ENCODE results near the gene PRR36. TPM values are rescaled to one million over a fixed set of nuclear protein-coding genes. Genes with fewer than 3 reads are reported as not detected.

The PRR36 gene
- total RNA-seq, 1 experiment from 2014 or later, result not detected

DNA sequence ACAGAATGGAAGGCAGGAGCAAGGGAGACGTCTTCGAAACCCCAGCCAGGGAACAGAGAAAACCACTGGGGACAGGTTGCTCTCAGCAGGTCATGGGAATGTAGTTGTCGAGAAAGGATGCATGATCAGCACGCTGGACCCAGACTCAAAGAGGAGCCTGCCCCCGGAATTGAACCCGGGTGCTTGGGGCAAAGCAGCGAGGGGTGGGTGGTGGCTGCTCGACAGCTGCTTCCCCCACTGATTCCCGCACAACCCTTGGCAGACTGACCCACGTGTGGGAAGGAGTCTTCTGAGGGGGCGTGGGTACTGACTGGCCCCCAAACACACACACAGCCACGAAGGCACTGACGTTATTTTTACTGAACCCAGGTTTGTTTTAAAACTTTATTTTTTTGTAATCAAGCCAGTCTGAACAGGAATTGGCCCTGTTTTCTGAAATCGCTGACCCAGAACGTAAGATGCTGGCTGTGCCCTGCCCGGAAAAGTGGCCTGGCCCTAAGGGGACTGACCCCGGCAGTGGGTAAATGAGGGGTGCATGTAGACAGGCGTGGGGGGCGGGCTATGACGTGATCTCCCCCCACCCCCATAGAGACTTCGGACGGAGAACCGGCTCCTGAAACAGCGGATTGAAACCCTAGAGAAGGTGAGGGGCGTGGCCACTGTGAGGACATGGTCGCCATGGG is 18.6 kb downstream of the PRR36 start:
- no peak for DNase-seq (ENCODE audit: low read depth)
- in situ Hi-C loops (cut with HindIII; ENCODE audit: low pct_unique_long_range_greater_than_20kb, low sequenced_read_pairs), result no loop called here

DNA sequence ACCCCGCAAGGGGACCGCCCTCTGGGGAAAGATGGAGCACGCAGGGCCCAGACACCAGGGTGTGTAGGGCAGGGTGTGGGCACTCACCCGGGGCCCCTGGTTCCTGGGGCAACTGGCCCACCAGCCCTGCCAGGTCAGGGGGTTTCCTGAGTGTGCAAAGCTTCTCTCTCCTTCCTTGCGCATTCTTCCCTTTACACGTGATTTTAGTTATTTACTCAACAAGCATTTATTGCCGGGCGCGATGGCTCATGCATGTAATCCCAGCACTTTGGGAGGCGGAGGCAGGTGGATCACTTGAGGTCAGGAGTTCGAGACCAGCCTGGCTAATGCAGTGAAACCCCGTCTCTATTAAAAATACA is 20.4 kb downstream of the PRR36 start:
- in situ Hi-C loops (cut with HindIII; ENCODE audit: low pct_unique_long_range_greater_than_20kb, low sequenced_read_pairs), result no loop called here
- no peak for DNase-seq (ENCODE audit: low read depth)

DNA sequence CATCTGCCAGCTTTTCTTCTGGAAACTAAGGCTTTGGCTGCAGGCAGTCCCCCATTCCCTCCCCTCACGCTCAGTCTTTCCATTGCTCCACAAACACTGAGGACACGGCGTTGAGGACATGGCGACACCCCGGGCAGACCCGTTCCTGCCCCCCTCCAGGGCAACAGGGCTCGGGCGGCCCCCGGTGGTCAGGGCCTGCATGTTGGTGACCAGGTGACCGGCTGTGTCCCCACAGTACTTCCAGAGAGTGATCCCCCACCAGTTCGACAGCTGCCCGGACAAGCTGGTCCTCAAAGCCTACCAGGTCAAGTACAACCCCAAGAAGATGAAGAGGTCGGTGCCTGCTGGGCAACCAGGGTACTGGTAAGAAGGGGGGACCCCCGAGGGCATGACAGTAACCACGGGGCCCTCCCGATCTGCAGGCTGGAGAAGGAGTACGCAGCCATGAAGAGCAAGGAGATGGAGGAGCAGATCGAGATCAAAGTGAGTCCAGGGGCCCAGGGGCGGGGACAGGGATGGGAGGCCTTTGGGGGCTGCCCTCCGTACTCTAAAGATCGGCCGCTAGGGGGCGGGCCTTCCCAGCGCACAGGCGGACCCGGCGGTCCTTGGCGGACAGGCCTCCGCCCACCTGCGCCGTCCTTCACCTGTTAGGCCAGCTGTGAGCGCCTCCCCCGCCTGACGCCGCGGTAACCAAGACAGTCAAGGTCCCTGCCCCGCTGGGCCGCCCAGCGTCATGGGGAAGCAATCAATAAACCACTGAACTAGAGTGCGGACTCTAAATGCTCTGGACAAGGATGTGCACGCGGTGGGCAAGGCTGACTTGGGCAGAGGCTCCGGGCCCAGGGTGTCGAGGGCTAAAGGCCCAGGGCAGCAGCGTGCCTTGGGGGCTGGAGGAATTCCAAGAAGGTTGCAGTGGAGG is 21.1 kb downstream of the PRR36 start:
- in situ Hi-C loops (cut with HindIII; ENCODE audit: low pct_unique_long_range_greater_than_20kb, low sequenced_read_pairs), result no loop called here
- peak; percentile 30 for DNase-seq (ENCODE audit: low read depth)

DNA sequence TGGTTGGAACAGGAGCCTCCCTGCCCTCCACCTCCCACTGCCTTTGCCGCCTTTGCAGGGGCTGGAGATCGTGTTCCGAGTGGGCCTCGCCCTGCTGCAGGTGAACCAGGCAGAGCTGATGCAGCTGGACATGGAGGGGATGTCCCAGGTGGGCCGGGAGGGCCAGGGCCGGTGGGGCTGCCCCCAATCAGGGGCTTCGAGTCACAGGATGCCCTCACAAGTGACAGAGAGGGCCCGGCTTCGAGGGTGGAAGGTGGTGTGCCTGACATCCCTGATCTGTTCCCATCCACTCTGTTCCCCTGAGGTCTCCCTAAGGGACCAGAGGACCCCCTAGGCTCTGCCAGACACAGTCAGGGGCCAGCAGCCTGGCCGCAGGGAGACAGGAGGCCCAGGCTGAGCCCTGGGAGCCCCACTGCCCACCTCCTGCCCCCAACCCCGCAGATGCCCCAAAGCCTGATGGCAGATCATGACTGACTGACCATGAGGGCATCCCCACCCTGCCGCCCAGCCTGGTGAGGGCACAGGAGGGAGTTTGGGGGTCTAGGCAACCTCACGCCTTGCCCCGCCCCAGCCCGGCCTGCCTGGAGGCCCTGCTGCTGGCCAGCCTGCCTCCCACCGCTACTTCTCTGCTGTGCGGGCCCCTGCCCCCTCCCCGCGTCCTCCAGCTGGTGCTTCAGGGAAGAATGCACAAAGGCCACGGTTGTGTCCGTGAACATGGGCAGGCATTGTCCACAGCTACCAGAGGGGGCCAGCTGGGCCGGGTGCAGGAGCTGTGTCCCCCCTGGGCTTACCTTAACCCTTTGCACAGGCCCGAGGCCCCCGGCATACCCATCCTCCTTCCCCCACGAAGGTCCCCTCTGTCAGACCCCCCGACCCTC is 22.3 kb downstream of the PRR36 start:
- in situ Hi-C loops (cut with HindIII; ENCODE audit: low pct_unique_long_range_greater_than_20kb, low sequenced_read_pairs), result no loop called here
- DNase-seq (ENCODE audit: low read depth), result no peak

DNA sequence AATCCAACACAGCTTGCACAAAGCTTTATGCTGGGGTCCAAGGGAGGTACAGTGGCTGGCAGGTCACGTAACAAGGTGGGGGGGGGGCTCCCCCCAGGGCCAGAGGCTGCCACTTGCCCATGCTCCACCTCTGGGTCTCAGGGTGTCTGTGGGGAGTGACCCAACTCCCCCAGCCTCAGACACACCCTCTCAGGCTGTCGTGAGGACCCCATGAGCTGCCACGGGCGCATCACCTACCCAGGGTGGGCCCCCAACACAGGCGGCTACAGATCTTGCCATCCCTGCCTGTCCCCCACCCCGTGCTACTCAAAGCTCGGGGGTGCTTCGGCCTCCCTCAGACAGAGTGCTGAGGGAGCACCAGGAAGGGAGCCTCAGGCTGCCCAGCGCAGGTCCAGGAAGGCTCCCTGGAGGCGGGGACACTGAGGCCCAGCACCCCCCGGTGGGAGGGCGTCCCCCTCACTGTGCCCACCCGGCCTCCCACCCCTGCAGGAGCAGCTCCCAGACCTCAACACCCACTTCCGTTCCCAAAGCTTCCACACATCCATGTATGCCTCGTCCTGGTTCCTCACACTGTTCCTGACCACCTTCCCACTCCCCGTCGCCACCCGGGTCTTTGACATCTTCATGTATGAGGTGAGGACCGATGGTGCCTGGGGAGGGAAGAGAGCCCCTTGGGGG is 23.1 kb downstream of the PRR36 start:
- in situ Hi-C loops (cut with HindIII; ENCODE audit: low pct_unique_long_range_greater_than_20kb, low sequenced_read_pairs), result no loop called here
- DNase-seq (ENCODE audit: low read depth), result no peak

DNA sequence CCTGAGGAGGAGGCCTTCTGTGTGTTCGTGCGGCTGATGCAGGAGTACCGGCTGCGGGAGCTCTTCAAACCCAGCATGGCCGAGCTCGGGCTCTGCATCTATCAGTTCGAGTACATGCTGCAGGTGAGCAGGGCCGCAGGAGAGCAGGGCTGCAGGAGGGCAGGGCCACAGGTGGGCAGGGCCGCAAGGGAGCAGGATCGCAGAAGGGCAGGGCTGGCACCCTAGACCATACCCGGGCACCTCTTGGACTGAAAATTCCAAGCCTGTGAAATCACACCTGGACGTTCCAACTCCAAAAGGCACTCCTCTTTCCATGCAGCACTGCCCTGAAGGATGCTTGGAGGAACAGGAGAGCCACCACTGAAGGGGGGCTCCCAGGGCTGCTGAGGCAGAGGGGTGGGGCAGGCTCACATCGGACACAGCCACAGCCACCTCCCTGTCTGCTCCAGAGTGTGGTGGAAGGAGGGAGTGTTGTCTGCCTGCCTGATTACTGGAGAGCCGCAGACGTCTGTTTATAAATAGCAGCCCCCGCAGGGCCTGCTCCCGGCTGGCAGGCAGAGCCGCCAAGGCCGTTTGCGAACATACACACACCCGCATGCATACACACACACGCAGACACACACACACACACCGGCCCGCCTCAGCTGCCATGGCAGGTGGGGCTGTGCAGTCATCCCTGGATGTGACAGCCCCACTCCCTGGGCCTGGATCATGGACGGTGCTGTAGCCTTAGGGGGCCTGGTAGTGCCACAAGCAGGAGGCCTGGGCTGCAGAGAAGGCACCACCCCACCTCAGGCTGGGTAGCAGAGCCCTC is 24.0 kb downstream of the PRR36 start:
- no peak for DNase-seq (ENCODE audit: low read depth)
- in situ Hi-C loops (cut with HindIII; ENCODE audit: low pct_unique_long_range_greater_than_20kb, low sequenced_read_pairs), result no loop called here

DNA sequence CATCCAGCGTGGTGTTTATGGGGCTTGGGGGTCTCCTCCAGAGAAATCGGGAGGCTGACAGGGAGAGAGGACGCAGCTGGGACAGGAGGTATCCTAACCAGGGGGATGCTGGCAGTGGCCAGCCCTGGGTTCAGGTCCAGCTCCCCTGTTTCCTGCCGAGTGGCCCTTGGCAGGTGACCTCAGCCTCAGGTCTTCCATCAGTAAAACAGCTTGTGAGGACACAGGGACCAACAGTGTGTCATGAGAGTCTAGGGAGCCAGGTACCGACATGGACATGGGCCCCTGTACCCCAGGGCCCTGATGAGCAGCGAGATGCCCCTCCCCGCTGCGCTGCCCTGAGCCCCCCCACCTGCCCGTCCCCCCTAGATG is 24.6 kb downstream of the PRR36 start:
- no peak for DNase-seq (ENCODE audit: low read depth)
- in situ Hi-C loops (cut with HindIII; ENCODE audit: low pct_unique_long_range_greater_than_20kb, low sequenced_read_pairs), result no loop called here

DNA sequence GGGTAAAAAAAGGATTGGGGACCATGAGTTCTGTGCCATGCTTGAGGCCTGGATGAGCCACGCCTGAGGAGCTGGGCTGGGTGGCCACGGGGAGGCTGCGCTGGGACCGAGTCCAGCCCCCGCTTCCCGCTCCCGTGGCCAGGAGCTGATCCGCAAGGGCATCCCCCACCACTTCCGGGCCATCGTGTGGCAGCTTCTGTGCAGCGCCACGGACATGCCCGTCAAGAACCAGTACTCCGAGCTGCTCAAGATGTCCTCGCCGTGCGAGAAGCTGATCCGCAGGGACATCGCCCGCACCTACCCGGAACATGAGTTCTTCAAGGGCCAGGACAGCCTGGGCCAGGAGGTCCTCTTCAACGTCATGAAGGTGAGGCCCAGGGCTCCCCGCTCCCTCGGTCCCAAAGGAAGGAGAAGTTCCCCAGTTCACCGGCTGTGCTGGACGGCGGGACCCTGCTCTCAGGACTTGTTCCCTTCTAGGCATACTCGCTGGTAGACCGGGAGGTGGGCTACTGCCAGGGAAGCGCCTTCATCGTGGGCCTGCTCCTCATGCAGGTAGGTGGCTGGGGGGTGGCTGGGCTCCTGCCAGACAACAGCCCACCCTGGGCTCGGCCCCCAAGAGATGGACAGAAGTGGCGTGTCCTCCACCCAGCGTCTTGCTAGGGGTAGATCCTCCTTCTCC is 25.3 kb downstream of the PRR36 start:
- in situ Hi-C loops (cut with HindIII; ENCODE audit: low pct_unique_long_range_greater_than_20kb, low sequenced_read_pairs), result no loop called here
- DNase-seq (ENCODE audit: low read depth), result no peak

DNA sequence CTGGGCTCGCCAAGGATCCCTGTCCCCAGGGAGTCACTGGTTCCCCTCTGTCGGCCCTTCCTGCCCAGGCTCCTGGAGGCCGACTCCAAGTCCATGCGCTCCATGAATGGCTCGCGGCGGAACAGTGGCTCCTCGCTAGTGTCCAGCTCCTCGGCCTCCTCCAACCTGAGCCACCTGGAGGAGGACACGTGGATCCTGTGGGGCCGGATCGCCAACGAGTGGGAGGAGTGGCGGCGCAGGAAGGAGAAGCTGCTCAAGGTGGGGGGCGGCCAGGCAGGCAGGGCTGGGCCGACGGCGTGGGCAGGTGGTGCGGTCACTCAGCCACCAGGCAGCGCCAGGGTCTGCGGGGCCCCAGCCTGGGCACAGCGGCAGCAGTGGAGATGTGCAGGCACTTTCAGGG is 26.5 kb downstream of the PRR36 start:
- in situ Hi-C loops (cut with HindIII; ENCODE audit: low pct_unique_long_range_greater_than_20kb, low sequenced_read_pairs), result no loop called here
- no peak for DNase-seq (ENCODE audit: low read depth)

DNA sequence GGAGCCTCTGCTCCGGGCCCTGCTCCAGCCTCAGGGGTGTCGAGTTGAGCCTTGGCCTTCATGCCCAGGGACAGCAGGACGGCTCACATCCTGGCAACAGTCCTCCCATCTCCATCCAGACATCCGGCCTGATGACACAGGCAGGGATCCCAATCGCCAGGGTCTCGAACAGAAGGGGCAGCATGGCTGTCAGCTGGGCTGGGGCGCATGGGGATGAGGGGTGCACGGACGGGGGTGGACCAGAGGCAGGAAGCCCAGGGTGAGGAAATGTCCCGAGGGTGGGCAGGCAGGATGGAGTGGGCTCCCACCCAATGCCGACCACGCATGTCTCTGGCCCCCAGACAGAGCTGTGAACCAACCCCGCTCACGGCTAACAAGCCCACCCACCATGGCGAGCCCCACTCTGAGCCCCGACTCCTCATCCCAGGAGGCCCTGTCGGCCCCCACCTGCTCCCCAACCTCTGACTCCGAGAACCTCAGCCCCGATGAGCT is 28.0 kb downstream of the PRR36 start:
- DNase-seq (ENCODE audit: low read depth), result no peak
- in situ Hi-C loops (cut with HindIII; ENCODE audit: low pct_unique_long_range_greater_than_20kb, low sequenced_read_pairs), result no loop called here

DNA sequence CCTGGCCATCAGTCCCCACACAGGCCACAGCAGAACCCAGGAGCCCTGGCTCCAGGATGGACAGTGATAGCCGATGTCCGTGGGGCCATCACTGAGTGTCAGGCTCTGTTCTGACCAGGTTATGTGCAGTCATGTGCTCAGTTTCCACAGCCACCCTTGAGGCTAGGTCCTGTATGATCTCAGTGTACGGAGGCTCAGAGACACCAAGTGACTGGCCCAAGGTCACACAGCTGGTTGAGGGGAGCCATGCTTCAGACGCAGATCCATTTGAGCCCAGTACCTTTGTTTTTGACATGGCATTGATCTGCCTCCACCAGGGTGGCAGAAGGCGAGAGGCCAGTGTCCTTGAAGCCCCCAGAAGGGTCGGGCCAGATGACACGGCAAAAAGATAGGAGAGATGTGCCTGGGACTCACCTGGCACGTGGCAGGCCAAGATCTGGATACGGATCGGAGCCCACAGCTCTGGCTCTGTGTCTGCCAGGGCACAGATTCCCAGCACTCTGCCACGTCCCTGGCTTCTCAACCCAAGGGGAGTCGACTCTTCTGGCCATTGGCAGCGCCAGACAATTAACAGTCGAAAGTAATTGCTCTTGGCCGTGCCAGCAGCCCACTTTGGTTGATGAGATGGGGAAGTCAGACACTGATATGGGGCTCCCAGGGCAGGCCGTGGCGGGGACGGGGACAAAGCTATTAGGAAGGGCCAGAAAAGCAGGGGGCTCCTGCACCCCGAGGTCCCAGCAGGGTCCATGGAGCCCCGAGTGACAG is 28.6 kb downstream of the PRR36 start:
- DNase-seq (ENCODE audit: low read depth), result no peak
- in situ Hi-C loops (cut with HindIII; ENCODE audit: low pct_unique_long_range_greater_than_20kb, low sequenced_read_pairs), result no loop called here

DNA sequence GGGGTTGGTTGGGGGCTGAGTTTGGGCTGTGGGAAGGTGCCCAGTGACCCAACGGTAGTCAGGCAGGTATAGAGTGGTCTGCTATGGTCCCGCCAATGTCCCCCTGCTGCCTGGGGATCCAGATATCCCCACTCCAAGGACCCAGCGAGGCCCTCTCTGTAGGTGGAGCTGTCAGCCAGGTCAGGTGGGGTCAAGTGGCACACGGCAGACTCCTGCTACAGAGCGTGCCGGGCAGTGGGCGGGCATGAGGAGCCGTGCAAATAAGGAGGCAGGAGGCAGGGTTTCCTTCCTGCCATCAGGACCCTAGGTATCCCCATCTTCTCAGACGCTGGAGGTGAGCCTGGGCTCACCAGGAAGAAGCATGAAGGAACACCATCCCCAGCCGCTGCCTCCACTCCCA is 29.2 kb downstream of the PRR36 start:
- DNase-seq (ENCODE audit: low read depth), result no peak
- in situ Hi-C loops (cut with HindIII; ENCODE audit: low pct_unique_long_range_greater_than_20kb, low sequenced_read_pairs), result no loop called here

DNA sequence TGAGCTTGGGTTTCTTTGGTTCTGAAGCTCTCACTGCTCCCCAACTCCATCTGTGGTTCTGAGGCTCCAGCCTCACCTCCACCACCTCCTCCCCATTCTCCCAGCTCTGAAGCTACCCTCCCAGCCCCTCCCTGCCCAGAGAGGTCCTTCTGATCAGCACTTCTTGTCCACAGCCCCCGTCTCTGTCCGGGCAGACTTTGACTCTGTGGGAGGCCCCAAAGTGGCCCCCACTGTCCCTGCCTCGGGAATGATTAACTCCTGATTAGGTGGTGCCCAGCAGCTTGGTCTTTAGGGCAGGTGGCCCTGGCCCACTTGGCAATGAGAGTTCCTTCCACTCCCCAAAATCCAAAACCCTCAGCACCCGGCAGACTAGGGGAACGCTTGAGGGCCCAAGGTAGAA is 29.8 kb downstream of the PRR36 start:
- in situ Hi-C loops (cut with HindIII; ENCODE audit: low pct_unique_long_range_greater_than_20kb, low sequenced_read_pairs), result no loop called here
- no peak for DNase-seq (ENCODE audit: low read depth)

DNA sequence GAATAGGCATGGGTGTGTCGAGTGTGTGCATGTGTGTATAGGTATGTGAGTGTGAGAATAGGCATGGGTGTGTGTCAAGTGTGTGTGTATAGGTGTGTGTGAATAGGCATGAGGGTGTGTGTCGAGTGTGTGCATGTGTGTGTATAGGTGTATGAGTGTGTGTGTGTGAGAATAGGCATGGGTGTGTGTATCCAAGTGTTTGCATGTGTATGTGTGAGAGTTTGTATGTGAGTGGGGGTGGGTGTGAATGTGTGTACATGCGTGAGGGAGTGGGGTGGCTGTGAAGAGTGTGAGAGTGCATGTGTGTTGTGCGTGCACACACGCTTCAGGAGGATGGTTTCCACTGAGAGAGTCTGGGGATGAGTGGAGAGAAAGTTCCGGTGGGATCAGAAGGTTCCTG is 30.7 kb downstream of the PRR36 start:
- in situ Hi-C loops (cut with HindIII; ENCODE audit: low pct_unique_long_range_greater_than_20kb, low sequenced_read_pairs), result no loop called here
- no peak for DNase-seq (ENCODE audit: low read depth)

DNA sequence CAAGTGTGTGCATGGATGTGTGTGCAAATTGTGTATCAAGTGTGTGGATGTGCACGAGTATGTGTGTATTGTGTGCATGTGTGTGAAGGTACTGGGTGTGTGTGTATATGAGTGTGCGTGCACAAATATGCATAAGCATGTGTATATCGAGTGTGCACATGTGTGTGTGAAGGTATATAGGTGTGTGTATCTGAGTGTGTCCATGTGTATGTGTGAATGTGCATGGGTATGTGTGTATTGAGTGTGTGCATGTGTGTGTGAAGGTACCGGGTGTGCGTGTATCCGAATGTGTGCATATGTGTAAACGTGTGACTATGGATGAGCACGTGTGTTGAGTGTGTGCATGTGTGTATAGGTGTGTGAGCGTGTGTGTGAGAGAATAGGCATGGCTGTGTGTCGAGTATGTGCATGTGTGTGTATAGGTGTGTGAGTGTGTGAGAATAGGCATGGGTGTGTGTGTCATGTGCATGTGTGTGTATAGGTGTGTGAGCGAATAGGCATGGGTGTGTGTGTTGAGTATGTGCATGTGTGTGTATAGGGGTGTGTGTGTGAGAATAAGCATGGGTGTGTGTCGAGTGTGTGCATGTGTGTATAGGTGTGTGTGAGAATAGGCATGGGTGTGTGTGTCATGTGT is 31.4 kb downstream of the PRR36 start:
- in situ Hi-C loops (cut with HindIII; ENCODE audit: low pct_unique_long_range_greater_than_20kb, low sequenced_read_pairs), result no loop called here
- no peak for DNase-seq (ENCODE audit: low read depth)

All from Caki2 (cell line).